Caki2 (cell line): Measurements from ENCODE around the gene SFMBT1. TPM values are rescaled to one million over a fixed set of nuclear protein-coding genes. Genes with fewer than 3 reads are reported as not detected.
"Not testable (repeated sequence)": the region's sequence is repeated elsewhere in the genome, so short reads cannot be mapped to it uniquely, and the experiment has no call there.

ENCODE experiments used
- DNase-seq: peaks from one replicate; pipeline ENCODE4 v3.0.0-alpha.2; 2015; ENCODE audit warnings: low read depth
- in situ Hi-C: cut with HindIII; loops from 2 replicates; pipeline ENCODE4 v1.10.0; 2016; ENCODE audit warnings: low sequenced_read_pairs, low pct_unique_long_range_greater_than_20kb, mixed read lengths
- total RNA-seq: library from RNA; depleted of rRNA; stranded (reverse); fragments of >200 nt; shearing (Covaris generic); gene quantifications from 2 replicates; pipeline ENCODE4 v1.2.3, GENCODE V29; 2014; ENCODE audit warnings: low replicate concordance

Gene SFMBT1
- total RNA-seq, 1 experiment from 2014 or later = 3.3 TPM

DNA sequence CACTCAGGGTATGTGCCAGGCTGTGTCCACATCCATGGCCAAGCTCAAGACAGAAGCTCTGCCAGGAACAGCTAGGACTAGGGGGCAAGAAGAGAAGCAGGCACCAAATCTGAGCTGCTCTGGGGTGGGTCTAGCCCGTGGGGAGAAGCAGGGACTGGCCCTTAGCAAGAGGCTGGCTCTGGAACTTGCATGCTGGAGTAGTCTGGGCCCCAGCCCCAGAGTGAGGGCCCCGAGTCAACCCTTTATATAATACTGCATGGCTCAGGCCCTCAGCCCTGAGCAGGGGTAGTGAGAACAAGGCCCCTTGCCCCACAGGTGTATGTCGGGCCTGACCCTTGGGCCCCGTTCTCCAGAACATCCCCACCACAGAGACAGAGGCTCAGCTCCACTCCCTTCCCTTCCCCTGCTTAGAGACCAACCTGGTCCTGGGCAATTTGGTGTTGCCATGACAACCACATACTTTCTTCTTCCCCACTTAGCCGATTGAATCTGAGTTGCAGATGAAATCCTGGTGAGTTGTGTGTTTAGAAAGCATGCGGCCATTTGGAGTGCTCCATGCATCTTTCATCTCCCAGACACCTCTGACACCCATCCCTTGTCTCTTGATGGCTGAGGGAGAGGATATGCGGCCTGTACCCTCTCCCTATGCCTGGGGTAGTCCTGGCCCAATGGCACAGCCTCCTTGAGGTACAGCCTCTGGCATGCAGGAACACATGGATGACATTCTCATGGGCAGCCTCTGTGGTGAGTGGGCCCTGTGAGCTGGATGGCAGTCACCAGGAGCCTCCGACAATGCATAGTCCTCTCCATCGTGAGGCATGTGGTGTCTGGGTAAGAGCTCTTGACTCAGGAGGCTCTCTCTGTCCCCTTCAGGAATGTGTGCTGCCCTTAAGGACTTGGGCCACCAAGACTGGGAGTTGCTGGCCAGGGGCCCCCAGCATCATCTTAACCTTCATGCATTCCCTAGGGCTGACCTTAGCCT is 29.2 kb upstream of the SFMBT1 start:
- no peak for DNase-seq
- in situ Hi-C loops = no loop called here

- no peak for DNase-seq
- in situ Hi-C loops = no loop called here
These were observed 28.5 kb upstream of the SFMBT1 start for GRCh38 chr3:53074366-53074696.

GRCh38 chr3:53073553-53074365 is 27.9 kb upstream of the SFMBT1 start:
- DNase-seq = no peak
- in situ Hi-C loops = no loop called here

GRCh38 chr3:53072653-53073552 is 27.0 kb upstream of the SFMBT1 start:
- in situ Hi-C loops = no loop called here
- peak; percentile 40 for DNase-seq

GRCh38 chr3:53071882-53072431 is 26.1 kb upstream of the SFMBT1 start:
- in situ Hi-C loops = no loop called here
- DNase-seq = no peak

DNA sequence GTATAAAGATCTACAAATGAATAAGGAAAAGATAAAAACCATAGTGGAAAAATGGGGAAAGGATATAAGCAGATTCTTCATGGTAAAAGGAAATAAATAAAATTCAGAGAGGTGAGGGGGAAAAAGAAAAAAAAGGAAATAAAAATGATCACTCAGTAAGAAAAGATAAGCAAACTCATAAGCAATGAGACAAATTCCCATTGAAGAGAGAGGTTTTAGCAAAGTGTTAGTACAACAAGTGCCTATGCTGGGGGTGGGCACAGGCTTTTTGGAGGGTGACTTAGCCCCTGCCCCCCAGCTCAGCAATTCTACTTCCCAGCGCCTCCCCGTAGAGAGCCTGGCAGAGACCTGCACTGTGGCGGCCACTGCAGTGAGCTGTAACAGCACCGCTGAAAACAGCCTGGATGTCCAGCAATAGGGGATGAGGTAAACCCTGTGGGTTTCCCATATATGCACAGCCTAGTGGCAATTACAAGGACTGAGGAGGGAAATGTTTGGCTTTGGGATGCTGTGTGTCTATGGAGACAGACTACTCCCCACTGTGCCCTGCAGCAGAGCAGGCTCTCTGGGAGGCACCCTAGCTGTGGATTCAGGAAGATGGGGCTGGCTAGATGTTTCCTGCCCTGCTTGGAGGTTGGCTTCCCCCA is 23.7 kb upstream of the SFMBT1 start:
- no peak for DNase-seq
- in situ Hi-C loops = no loop called here

- in situ Hi-C loops = no loop called here
- no peak for DNase-seq
These were observed 22.3 kb upstream of the SFMBT1 start for GRCh38 chr3:53068176-53068575.

- in situ Hi-C loops = no loop called here
- no peak for DNase-seq
These were observed 21.7 kb upstream of the SFMBT1 start for GRCh38 chr3:53067567-53067966.

- in situ Hi-C loops = no loop called here
- no peak for DNase-seq
These were observed 20.1 kb upstream of the SFMBT1 start for GRCh38 chr3:53065841-53066480.

DNA sequence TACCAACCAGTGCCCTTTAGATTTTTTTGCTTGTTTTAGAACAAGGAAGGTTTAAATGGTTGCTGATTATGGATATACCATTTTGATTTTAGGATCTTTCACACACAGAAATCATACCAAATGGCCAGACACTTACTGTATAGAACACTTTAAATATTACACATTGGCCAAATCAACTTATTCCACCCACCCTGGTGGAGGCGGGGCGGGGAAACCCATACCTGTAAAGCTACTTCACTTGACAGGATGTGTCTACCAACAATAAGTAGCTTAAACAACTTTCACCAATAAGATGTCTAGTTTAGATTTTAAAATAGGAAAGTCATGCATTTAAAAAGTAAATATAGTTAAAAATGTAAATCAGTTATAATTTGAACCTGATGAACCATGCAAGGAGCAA is 17.0 kb upstream of the SFMBT1 start:
- no peak for DNase-seq
- in situ Hi-C loops = no loop called here

GRCh38 chr3:53056442-53056841 is 10.6 kb upstream of the SFMBT1 start:
- in situ Hi-C loops = no loop called here
- DNase-seq = no peak

DNA sequence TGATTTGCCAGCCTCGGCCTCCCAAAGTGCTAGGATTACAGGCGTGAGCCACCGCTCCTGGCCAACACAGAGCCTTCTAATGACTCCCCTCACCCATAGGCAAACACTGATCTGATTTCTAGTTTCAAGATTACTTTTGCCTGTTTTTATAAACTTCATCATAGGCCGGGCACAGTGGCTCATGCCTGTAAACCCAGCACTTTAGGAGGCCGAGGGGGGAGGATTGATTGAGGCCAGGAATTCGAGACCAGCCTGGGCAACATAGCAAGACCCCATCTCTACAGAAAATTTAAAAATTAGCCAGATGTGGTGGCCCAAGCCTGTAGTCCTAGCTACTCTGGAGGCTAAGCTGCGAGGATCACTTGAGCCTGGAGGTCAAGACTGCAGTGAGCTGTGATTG is 8.4 kb upstream of the SFMBT1 start:
- DNase-seq, in situ Hi-C loops: not testable (repeated sequence)

GRCh38 chr3:53051929-53052328 is 6.1 kb upstream of the SFMBT1 start:
- in situ Hi-C loops = no loop called here
- no peak for DNase-seq

- in situ Hi-C loops = no loop called here
- DNase-seq = no peak
These were observed 4.1 kb upstream of the SFMBT1 start for GRCh38 chr3:53049987-53050386.

- peak; percentile 59 for DNase-seq
- in situ Hi-C loops = no loop called here
These were observed 598 bp upstream of the SFMBT1 start for GRCh38 chr3:53046171-53047170.
